ENCODE measurements around the gene SKA1. TPM values are rescaled to one million over a fixed set of nuclear protein-coding genes. Genes with fewer than 3 reads are reported as not detected.

The SKA1 gene
- total and polyA plus RNA-seq, 2 donors (not counting 1 experiment from before 2014, with no cell fraction given) = 4.2 to 4.6 TPM

DNA sequence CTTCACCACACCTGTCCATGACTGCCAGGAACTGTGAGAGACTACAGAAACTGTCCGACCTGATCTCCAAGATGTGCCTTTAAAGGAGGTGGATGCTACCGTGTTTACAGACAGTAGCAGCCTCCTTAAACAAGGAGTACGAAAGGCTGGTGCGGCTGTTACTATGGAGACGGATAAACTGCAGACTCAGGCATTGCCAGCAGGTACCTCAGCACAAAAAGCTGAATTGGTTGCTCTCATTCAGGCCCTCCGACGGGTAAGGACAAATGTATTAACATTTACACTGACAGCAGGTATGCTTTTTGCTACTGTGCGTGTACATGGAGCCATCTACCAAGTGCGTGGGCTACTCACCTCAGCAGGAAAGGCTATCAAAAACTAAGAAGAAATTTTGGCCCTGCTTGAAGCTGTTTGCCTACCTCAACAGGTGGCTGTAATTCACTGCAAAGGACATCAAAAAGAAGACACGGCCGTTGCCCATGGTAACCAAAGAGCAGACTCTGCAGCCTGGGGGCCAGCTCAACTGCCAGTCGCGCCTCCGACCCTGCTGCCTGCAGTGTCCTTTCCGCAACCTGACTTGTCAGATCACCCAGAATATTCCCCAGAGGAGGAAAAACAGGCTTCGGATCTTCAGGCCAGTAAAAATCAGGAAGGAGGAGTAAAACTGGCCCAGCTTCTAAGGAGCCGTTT lies 30.9 kb downstream of the SKA1 start:
- DNase-seq (ENCODE audit: low read depth in 2 of 2) = no peak
- Histone ChIP-seq H3K27ac (ENCODE audit: insufficient read depth, low read length) (no peak overlapping the region), H3K79me2 (ENCODE audit: control insufficient read depth, insufficient read depth, low read length) (no peaks in the 10 kb centered on the region), H2AFZ (ENCODE audit: low read length) (no peak overlapping the region), H4K20me1 (ENCODE audit: control insufficient read depth, extremely low read depth, insufficient read depth, low read length) (no peaks in the 10 kb centered on the region), H3K4me2 (ENCODE audit: extremely low read depth, insufficient read depth, low read length) (no peak overlapping the region), H3K9me3 (ENCODE audit: control insufficient read depth, insufficient read depth, low read depth, low read length) (no peaks in the 10 kb centered on the region), H3K4me3 (replicated peaks in 1 of 4; ENCODE audit: control extremely low read depth in 1 of 4, insufficient read depth in 1 of 4, low read depth in 3 of 4, low read length in 4 of 4) (no peak overlapping the region), H3K27me3 (ENCODE audit: control insufficient read depth, insufficient read depth, low read length) (peaks cover 3% of the 10 kb centered on the region), H3K4me1 (ENCODE audit: control insufficient read depth, extremely low read depth, insufficient read depth, low read length) (no peaks in the 10 kb centered on the region), H3K9ac (ENCODE audit: insufficient read depth, low read length) (no peak overlapping the region), H3K36me3 (ENCODE audit: control insufficient read depth, insufficient read depth, low read length) (no peaks in the 10 kb centered on the region)
- TF ChIP-seq, protein P1, sequence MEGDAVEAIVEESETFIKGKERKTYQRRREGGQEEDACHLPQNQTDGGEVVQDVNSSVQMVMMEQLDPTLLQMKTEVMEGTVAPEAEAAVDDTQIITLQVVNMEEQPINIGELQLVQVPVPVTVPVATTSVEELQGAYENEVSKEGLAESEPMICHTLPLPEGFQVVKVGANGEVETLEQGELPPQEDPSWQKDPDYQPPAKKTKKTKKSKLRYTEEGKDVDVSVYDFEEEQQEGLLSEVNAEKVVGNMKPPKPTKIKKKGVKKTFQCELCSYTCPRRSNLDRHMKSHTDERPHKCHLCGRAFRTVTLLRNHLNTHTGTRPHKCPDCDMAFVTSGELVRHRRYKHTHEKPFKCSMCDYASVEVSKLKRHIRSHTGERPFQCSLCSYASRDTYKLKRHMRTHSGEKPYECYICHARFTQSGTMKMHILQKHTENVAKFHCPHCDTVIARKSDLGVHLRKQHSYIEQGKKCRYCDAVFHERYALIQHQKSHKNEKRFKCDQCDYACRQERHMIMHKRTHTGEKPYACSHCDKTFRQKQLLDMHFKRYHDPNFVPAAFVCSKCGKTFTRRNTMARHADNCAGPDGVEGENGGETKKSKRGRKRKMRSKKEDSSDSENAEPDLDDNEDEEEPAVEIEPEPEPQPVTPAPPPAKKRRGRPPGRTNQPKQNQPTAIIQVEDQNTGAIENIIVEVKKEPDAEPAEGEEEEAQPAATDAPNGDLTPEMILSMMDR (conservative IDR thresholded peaks at IDR 0.05 in 1 of 2, IDR thresholded peaks at IDR 0.05 in 1 of 2; ENCODE audit: low read depth in 1 of 2, low read length in 2 of 2) = no peak
- no peak for TF ChIP-seq EZH2 (IDR thresholded peaks at IDR 0.05; ENCODE audit: low read length, missing control alignments)

DNA sequence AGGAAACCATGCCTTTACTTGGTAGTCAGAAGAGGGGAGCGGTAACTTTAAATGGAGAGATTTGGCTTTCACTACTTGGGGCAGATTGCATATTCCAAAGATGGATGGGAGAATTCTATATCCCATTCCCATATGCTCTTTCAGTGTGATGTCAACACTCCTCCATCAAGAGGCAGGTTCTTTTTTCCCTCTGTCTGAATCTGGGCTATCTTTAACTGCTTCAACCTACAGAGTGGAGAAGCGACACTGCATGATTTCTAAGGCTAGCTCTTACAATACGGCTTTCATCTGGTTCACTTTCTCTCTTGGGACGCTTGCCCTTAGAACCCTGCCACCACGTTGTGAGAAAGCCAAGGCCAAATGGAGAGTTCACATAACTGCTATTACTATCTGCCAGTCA lies 34.4 kb downstream of the SKA1 start:
- Histone ChIP-seq H3K27me3 (ENCODE audit: control insufficient read depth, insufficient read depth, low read length) (peaks cover 3% of the 10 kb centered on the region), H3K36me3 (ENCODE audit: control insufficient read depth, insufficient read depth, low read length) (no peaks in the 10 kb centered on the region), H3K4me1 (ENCODE audit: control insufficient read depth, extremely low read depth, insufficient read depth, low read length) (no peaks in the 10 kb centered on the region), H4K20me1 (ENCODE audit: control insufficient read depth, extremely low read depth, insufficient read depth, low read length) (no peaks in the 10 kb centered on the region), H3K27ac (ENCODE audit: insufficient read depth, low read length) (no peak overlapping the region), H3K4me2 (ENCODE audit: extremely low read depth, insufficient read depth, low read length) (no peak overlapping the region), H3K79me2 (ENCODE audit: control insufficient read depth, insufficient read depth, low read length) (no peaks in the 10 kb centered on the region), H2AFZ (ENCODE audit: low read length) (no peak overlapping the region), H3K9me3 (ENCODE audit: control insufficient read depth, insufficient read depth, low read depth, low read length) (no peaks in the 10 kb centered on the region), H3K4me3 (replicated peaks in 1 of 4; ENCODE audit: control extremely low read depth in 1 of 4, insufficient read depth in 1 of 4, low read depth in 3 of 4, low read length in 4 of 4) (no peak overlapping the region), H3K9ac (ENCODE audit: insufficient read depth, low read length) (no peak overlapping the region)
- no peak for TF ChIP-seq EZH2 (IDR thresholded peaks at IDR 0.05; ENCODE audit: low read length, missing control alignments)
- TF ChIP-seq, protein P1 (conservative IDR thresholded peaks at IDR 0.05 in 1 of 2, IDR thresholded peaks at IDR 0.05 in 1 of 2; ENCODE audit: low read depth in 1 of 2, low read length in 2 of 2) = no peak
- no peak for DNase-seq (ENCODE audit: low read depth in 2 of 2)

GRCh38 chr18:50410008-50410407 lies 35.2 kb downstream of the SKA1 start:
- Histone ChIP-seq H4K20me1 (ENCODE audit: control insufficient read depth, extremely low read depth, insufficient read depth, low read length) (no peaks in the 10 kb centered on the region), H3K9me3 (ENCODE audit: control insufficient read depth, insufficient read depth, low read depth, low read length) (no peaks in the 10 kb centered on the region), H3K36me3 (ENCODE audit: control insufficient read depth, insufficient read depth, low read length) (no peaks in the 10 kb centered on the region), H3K27me3 (ENCODE audit: control insufficient read depth, insufficient read depth, low read length) (peaks cover 3% of the 10 kb centered on the region), H3K4me1 (ENCODE audit: control insufficient read depth, extremely low read depth, insufficient read depth, low read length) (no peaks in the 10 kb centered on the region), H3K4me3 (replicated peaks in 1 of 4; ENCODE audit: control extremely low read depth in 1 of 4, insufficient read depth in 1 of 4, low read depth in 3 of 4, low read length in 4 of 4) (no peak overlapping the region), H3K9ac (ENCODE audit: insufficient read depth, low read length) (no peak overlapping the region), H3K27ac (ENCODE audit: insufficient read depth, low read length) (no peak overlapping the region), H3K4me2 (ENCODE audit: extremely low read depth, insufficient read depth, low read length) (no peak overlapping the region), H2AFZ (ENCODE audit: low read length) (no peak overlapping the region), H3K79me2 (ENCODE audit: control insufficient read depth, insufficient read depth, low read length) (no peaks in the 10 kb centered on the region)
- TF ChIP-seq, protein P1 (conservative IDR thresholded peaks at IDR 0.05 in 1 of 2, IDR thresholded peaks at IDR 0.05 in 1 of 2; ENCODE audit: low read depth in 1 of 2, low read length in 2 of 2) = no peak
- no peak for TF ChIP-seq EZH2 (IDR thresholded peaks at IDR 0.05; ENCODE audit: low read length, missing control alignments)
- DNase-seq (ENCODE audit: low read depth in 2 of 2) = no peak

Measured in fibroblast of lung (primary cell).